AG20443 (cell line): ENCODE results near the gene MAGOH.
A peak's percentile ranks its signal among the peaks of the same experiment; 100 is the strongest.
"Not testable (repeated sequence)": the region's sequence is repeated elsewhere in the genome, so short reads cannot be mapped to it uniquely, and the experiment has no call there.

Source experiments
- DNase-seq: peaks from one replicate; pipeline ENCODE4 v3.0.0; 2012; ENCODE audit warnings: low spot score, mixed read lengths

The MAGOH gene

DNA sequence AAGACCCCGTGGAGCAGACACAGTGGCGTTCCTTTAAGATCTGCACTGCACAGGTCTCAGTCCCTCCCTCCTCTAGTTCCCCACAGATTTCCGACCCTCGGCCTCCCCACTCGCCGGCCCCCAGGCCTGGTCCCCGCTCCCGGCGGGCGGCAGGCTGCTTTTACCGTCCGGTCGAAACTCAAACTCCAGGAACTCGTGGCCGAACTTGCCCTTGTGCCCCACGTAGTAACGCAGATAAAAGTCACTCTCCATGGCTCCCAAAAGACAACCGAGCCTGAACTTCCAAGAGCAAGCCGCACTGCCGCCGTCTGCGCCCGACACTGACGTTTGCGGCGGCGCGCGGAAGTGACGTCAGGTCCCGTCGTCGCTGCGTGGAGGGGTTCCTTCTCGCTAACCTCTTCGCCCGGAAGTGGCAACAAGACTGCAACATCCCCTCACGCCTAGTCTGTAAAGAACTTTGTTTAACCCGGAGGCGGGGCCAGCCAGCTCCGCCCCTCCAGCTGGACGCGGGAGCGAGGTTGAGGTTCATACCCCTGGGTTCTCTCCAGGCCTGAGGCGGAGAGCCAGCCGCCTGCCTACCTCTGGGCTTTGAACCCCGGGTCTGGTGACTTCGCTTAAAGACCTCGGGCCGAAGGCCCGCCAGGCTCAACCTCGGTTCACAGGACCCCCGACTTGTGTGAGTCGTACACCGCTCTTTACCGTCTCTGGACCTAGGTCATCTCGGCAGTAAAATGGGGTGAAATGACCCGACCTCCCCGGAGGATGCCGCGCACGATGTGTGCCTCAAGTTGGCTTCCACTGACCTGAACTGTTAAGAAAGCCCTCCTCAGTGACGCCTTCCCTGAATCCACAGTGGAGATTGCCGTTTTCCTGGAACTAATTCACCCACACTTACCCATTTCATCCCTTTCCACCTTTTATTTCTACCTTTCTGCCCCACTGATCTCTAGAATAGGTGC lies at the start of gene MAGOH:
Gene MAGOH, minus strand, starts transcription at position 322 of the 959 bp plus-strand sequence. Its CDS starts 70 bp downstream, at position 252.
- peak; percentile 99 for DNase-seq

DNA sequence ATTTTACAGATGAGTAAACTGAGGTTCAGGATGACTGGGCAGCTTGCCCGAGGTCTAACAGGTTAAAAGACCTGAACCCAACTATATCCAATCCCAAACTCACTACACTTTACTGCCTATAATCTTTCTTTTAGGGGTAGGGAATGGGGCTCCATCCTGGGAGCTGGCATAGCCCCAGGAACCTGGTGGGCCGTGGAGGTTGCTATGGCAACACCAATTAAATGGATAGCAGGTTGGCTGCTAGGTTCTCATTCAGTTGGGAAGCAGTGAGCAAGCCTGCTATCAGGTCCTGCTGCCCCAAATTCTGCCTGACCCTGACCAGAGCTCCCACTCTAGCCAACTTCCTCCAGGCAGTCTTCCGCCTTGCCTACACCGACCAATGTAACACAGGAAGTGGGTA lies 48.6 kb upstream of the MAGOH start:
- DNase-seq, result no peak

DNA sequence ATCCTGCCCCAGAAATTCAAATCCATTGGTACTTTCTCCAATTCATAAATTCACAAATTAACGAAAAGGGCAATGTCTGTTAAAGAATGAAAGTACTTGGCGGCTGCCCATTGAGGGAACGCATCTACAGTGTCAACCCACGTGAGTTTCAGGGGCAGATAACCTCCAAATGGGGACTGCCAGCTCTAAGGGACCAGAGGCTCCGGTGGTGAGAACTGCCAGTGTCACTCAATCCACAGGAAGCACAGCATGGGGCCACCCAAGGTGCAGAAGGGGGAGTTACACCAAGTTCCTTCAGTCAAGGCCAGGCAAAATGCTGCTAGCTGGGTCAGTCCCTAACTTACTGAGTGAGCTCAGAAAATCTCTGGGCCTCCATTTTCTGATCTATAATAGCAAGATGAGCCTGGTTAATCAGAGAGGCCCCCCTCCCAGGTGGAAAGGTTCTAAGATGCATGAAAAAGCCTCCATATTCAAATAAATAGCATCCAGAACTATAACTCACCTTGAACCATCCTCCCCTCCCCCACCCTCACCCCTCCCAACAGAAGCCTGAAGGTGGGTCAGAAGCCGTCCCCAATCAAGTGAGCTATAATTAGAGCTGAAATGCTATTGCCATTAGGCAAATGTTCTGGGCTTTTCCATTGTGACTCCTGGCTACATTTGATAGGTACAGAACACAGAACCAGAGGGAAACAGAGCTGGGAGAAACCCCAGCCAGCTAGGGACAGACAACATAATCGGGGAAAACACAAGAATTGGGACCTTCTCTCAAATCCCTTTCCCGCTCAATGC lies 47.8 kb upstream of the MAGOH start:
- no peak for DNase-seq

DNA sequence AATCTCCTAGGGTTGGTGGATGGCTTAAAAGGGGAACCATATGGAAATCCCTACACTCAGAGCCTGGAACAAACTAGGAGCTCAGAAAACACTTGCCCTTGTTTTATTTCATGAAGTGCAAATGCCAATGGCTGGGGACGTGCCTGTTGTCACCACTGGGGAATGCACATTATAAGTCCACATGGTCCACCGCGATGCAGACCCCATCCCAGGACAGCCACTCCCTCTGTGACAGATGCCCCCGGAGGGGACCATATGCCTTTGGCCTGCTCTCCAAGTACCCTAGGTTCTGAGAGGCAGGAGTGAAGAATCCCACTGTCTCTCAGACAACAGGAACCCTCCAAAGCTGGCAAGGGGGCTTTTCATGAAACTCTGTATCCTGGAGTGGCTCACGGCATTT lies 47.2 kb upstream of the MAGOH start:
- no peak for DNase-seq

DNA sequence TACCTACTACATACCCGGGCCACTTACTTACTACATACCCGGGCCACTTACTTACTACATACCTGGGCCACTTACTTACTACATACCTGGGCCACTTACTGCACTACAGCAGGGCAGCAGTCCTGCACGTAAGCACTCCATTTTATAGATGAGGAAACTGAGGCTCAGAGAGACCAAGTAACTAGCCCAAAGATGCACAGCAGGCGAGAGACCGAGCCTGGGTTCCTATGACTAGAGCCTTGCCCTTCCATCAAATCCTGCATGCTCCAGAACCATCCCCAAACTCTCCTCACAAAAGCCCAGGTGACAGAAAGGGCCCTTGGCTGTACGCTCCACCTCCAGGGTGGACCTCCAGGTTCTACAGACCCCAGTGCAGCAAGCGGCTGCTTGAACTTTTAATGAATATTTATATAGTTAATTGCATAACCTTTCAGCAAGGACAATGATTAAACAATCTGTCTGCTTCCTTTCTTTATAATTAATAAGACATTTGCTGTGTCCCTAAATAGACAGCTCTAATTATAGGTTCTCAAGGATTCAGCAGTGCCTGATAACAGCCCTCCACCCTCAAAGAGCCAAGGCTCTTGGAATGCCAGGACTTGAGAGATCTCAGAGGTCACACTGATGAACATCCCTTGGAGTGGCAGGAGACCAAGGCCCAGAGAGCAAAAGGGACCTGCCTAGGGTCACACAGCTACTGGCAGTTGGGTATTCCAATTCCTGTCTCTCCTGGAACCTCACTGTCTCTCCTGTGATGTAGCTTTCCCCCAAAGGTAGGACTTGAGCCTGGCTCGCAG lies 46.1 kb upstream of the MAGOH start:
- DNase-seq, result no peak

DNA sequence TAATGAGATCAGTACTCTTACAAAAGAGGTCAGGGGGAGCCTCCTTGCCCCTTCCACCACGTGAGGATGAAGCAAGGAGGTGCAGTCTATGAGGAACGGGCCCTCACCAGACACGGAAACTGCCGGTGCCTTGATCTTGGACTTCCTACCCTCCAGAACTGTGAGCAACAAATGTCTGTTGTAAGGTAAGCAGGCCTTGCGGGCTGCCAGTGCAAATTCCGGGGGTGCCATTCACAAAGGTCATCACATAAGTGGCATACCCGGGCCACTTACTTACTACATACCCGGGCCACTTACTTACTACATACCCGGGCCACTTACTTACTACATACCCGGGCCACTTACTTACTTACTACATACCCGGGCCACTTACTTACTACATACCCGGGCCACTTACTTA lies 44.8 kb upstream of the MAGOH start:
- DNase-seq, result not testable (repeated sequence)

DNA sequence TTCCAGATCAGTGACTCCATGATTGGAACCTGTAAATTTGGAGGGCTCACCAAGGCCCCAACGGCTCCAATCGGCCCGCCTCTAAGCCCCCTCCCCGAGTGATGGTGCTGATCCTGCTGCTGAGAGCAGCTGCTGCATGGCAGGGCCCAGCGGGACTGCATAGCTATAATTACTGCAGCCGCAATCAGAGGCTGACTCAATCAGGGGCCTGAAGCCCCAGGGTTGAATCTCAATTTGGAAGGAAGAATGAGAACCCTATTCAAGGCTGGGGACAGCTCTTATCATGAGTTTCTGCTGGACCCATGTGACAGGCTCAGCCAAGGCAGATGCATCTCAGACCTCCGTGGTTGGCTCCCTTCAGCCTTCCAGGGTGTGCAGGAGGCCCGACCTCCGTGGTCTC lies 42.8 kb upstream of the MAGOH start:
- DNase-seq, result no peak

DNA sequence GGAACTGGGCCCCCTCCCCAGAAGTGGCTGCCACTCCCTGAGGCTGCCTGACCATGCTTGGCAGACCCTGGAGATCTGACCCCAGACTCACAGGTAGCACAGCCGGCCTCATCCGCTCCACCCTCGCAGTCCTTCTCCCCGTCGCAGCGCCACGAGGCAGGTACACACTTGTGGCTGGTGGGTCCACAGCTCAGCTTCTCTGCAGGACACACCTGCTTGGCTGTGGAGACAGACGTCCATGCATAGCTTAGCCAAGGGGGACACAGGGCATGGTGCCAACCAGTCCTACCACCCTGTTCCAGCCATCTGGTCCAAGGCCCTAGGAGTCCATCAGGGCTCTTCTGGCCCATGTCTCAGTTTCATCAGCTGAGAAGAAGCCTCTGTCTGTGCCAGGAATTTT lies 42.2 kb upstream of the MAGOH start:
- no peak for DNase-seq

DNA sequence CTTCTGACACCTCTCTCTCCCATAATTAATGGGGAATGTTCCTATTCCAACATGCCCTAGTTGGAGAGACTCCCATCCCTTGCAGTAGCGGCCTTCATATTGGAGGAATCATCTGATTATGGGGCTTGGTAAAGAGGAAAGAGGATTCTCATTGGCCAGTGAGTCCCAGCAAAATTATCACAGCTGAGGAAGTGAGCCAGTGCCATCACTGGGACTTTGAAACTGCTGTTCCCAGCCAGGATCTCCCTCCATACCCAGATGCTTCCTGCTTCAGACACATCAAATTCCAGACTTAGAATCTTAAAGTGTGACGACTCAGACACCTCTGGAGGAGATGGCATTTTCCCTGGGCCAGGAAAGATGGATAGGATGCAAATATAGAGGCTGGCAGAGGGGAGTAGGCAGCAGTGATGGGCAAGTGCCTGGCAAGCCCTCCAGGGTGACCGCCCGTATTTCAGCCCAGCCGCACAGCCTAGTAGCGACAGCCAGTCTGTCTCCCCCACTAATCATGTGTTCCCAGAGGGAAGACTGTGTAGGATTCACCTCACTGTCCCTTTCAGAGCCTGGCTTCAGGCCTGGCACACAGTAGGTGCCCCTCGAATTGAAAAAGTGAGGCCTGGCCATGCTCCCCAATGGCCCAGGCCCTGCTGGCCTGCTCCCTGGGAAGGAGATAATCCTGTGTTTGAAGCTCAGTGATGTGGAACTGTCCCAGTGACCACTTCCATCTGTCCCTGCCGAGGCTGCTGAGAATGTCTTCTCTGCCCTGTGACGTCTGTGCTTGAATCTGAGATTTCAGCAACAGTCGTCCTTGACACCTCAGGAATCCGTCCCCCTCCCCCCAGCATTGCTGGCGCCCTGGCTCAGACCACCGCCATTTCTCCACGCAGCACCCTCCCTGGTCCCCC lies 41.2 kb upstream of the MAGOH start:
- DNase-seq, result no peak

DNA sequence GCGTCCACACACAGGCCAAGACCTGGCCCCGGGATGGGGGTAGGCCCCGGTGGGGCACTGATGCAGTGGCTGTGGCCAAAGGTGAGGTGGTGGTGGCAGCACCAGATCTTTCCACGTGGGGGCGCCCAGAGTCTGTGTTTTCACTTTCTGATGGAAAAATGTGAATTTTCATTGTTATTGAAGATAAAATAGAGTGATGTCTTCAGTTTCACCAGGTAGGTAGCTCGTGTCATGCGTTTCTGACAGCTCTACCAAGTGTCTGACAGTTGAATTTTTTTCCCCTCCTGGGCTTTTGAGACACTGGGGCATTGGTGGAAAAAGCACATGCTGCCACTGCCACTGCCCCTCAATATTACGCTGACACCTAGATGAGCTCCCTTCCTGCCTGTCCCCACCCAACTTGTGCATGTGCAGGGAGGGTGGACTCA lies 40.0 kb upstream of the MAGOH start:
- DNase-seq, result peak; percentile 88

DNA sequence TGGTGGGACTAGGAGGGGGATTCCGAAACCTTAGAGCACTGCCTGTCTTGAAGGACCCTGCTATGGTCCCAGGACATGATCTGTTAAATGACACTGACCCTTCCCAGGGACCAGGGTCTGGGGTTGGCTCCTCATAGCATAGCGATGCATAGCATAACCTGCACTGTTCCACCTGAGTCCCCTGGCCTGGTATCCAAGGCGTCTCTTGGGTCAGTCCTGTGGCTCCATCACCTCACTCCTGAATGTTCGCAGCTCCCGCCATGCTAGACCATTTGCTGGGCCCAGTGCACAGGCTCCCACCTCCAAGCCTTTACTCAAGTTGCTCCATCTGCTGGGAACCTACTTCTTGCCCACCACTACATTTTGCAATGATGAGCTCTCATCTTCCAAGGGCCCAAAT lies 39.0 kb upstream of the MAGOH start:
- no peak for DNase-seq

DNA sequence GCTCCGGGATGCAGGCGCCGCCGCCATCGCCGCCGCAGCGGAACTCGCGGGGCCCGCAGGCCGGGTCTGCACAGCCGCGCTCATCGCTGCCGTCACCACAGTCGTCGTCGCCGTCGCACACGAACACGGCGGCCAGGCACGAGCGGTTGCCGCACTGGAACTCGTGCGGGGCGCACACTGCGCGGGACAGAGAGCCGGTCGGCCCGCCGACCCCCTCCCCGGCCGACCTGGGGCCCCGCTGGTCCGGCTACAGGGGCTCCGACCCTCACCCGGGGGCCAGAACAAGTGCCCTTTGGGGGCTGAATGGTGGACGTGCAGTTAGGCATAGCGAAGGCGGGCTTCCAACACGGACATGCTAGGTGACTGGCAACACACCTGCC lies 38.6 kb upstream of the MAGOH start:
- no peak for DNase-seq

DNA sequence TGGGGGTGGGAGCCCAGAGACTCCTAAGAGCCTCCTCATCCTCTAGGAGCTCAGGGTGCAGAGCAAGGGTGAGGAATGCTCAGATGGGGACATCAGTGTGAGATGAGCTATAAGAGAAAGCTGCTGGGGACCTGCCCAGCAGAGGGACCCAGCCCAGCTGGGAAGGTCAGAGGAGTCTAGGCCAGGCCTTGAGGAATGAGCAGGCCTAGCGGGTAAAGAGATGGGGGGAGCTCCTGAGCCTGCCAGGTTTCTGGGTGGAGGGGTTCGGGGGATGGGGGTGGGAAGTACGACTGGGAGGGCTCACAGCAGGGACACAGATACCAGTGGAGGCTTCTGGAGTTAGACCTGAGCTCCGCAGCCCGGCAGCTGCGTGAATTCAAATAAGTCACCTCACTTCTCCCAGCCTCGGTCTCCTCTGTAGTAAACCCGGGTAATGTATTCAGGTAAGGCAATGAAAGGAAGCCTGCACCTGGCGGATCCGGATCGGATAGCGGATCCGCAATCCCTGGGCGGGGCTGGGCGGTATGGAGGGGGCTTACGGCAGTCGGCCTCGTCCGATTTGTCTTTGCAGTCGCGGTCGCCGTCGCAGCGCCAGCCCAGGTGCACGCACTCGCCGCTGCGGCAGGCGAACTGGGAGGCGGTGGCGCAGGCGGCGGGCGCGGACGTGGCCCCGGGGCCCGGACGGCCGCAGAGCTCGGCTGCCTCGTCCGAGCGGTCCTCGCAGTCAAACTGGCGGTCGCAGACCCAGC lies 38.0 kb upstream of the MAGOH start:
- DNase-seq, result no peak

DNA sequence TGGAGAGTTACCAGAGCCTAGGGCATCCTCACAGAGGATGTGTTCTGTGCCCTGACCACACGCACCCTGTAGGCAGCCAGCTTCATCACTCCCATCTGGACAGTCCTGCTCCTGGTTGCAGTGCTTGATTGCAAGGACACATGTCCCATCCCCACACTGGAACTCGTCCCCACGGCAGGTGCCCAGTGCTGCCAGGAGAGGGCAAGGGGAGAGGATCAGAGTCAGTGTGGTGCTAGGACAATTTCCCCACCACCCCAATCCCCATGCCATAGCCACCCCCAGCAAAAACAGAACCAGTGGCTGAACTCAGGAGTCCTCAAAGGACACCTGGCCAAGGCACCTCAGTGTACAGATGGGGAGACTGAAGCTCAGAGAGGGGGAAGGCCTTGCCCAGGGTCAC lies 37.2 kb upstream of the MAGOH start:
- DNase-seq, result no peak

DNA sequence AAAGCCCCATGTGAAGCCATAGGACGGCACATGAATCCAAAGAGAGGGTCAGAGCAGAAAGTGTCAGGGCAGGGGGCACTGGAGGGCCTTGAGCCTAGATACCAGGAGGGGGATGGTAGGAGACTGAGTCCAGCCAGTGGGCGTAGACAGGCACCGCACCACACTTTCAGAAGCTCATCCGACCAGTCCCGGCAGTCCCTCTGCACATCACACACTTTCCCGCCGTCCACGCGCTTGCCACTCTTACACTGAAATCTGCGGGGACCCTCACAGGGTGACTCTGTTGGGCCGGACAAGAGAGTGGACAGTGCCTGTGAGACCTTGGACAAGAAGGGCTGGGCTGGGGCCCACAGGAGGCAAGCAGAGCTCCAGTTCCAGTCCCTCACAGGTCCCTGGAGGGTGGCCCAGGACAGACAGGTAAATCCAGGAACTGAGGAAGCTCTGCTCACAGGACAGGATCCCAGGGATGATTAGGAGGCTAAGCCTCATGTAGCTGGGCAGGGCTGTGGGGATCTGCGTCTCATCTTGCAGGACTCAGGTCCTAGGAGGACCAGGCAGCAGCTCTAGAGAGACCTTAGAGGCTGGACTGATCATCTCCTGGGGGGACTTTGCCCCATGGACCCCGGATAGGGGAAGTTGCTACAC lies 36.3 kb upstream of the MAGOH start:
- DNase-seq, result no peak

DNA sequence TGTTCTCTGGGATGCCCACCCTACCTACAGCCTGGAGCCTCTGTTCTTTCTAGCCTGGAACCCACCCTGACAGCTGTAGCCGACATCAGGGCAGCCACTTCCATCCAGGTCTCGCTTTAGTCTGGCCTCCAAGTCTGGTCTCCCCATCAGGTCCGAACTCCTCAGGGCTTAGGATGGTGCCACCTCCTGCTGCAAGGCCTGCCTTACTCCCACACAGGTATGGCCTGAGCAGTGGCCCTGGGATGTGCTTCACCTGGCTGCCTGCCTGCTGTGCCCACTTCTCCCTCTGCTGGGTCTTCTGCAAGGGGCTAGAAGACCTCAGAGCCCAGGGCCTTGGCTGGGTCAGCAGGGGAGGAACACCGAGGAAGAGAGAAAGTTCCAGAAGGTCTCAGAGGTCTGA lies 35.7 kb upstream of the MAGOH start:
- DNase-seq, result no peak

DNA sequence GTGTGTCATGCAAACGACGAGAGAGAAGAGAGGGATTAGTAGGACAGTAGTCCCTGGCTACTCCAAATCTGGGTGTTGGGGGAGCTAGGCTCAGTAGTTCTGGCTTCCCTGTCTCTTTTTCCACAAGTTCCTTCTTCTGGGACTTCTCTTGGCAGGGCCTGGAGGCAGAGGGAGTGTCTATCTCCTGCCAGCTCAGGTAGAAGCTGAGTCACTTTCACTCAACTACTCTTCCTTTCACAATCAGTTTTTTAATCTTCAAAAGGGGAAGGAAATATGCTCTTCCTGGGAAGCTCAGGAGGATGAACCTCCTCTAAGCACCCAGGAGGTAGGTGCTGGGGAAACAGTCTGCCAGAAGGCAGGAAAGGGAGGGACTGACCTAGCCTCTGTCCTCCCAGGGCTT lies 35.2 kb upstream of the MAGOH start:
- DNase-seq, result no peak

DNA sequence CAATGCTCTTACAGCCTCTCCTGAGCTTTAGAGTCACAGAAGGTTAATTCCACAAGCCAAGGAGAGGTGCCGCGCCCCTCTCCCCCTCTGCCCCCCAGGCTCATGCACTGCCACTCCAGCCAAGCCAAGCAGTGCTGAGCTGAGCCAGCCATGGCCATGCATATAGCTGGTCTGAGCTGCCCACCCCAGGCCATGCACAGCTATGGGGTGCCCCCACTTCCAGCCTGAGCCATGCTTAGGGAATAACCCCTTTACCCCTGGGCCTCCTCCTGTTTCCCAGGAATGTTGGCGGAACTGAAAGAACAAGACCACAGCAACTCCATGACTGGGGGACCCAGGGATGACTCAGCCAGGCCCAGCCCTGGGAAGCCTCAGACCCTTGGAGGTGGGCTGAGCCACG lies 34.0 kb upstream of the MAGOH start:
- no peak for DNase-seq

DNA sequence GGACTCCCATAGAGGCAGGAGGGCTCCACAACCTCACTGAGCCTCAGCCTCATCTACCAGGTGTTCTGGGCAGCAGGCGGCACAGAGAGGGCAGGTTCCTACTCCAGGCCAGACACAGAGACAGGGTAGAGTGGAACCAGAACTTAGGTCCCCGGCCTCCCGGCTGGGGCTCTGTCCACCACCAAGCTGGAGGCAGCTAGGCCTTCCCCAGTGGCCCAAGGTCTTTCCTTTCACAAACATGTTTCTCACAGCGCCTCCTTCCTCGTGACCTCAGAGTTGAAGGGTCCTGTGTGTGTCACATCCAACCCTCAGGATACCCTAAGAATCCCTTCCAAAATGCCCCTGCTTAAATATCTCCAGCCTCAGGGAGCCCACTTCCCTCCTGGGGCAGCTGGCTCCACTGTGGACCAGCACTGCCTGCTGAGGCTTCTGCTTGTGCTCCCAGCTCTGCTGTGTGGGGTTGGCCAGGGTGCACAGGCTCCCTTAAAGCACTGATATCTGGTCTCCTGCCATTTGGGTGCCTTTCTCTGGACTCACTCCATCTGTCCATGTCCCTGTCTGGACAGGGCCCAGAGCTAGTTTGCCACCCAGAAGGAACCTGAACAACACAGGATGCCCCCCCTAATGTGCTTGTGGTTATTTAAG lies 33.2 kb upstream of the MAGOH start:
- DNase-seq, result no peak

DNA sequence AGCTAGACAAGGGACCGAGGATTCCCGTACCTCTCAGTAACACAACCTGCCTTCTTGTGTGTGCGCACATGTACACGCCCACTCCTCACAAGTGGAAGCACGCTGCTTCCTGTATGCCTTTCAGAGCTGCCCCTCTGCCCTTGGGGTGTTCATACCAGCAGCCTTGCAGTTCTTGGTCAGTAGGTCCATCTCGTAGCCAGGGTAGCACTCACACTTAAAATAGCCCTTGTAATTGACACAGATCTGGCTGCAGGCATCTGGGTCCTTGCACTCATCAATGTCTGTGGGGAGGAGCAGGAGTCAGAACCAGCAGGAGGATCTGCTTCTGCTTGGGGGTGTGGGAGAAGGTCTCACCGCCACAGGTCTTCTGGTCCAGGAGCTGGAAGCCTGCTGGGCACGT lies 32.6 kb upstream of the MAGOH start:
- DNase-seq, result no peak
